IMR-90 (cell line): ENCODE measurements around the gene MDM4. TPM values are rescaled to one million over a fixed set of nuclear protein-coding genes. Genes with fewer than 3 reads are reported as not detected.

Experiments
- ATAC-seq: fragments of 200-7000 bp; cut with Tn5 transposase; 2 replicates; pipeline ENCODE4 v1.9.1; 2020; ENCODE audit warnings: low read depth, mild to moderate bottlenecking, moderate library complexity
- BruUV-seq: library from RNA; stranded (reverse); fragments of 400-500 nt; replicated peaks from 2 replicates; lab custom pipeline; 2021; lab: Mats Ljungman, UMichigan
- CTCF ChIA-PET: fragments of 300-600 bp; formaldehyde crosslinking; extraction: SDS; loops from one replicate; lab custom pipeline; 2021; ENCODE audit warnings: antibody characterized with exemption; lab: Yijun Ruan, JAX
- POLR2A ChIA-PET: fragments of 300-600 bp; sonication (Branson Sonifier 250); formaldehyde crosslinking; loops from one replicate; lab custom pipeline; 2022; ENCODE audit warnings: antibody characterized with exemption; ENCODE audit not compliant: unreplicated experiment; lab: Charles Lee
- DNase-seq: peaks from one replicate; pipeline ENCODE4 v3.0.0; 2013
- H2AFZ ChIP-seq: replicated peaks from 2 replicates; pipeline ENCODE3; 2013; ENCODE audit warnings: low read length, mild to moderate bottlenecking; ENCODE audit not compliant: poor library complexity
- H2AK5ac ChIP-seq: 2 replicates; pipeline ENCODE4 v1.6.1; 2013; ENCODE audit warnings: low read depth, low read length, inconsistent platforms
- H2AK9ac ChIP-seq: replicated peaks from 2 replicates; pipeline ENCODE3; 2013; ENCODE audit warnings: mild to moderate bottlenecking, low read depth, low read length, moderate library complexity; ENCODE audit not compliant: poor library complexity
- H2BK120ac ChIP-seq: 2 replicates; pipeline ENCODE4 v1.6.1; 2013; ENCODE audit warnings: low read depth, low read length, inconsistent platforms
- H2BK15ac ChIP-seq: 3 replicates; pipeline ENCODE4 v1.6.1; 2013; ENCODE audit warnings: low read depth, low read length, inconsistent platforms
- H2BK20ac ChIP-seq: 2 replicates; pipeline ENCODE4 v1.6.1; 2013; ENCODE audit warnings: low read depth, mild to moderate bottlenecking, inconsistent platforms, low read length, moderate library complexity
- H2BK5ac ChIP-seq: 2 replicates; pipeline ENCODE4 v1.6.1; 2013; ENCODE audit warnings: mild to moderate bottlenecking, low read depth, low read length, inconsistent platforms; ENCODE audit not compliant: poor library complexity, severe bottlenecking
- H3K14ac ChIP-seq: replicated peaks from 2 replicates; pipeline ENCODE4 v1.6.1; 2013; ENCODE audit warnings: low read depth, low read length, inconsistent platforms
- H3K18ac ChIP-seq: 2 replicates; pipeline ENCODE4 v1.6.1; 2013; ENCODE audit warnings: low read depth, low read length, control low read depth
- H3K23ac ChIP-seq: 2 replicates; pipeline ENCODE4 v1.6.1; 2013; ENCODE audit warnings: low read depth, low read length, inconsistent platforms
- H3K27ac ChIP-seq: 2 replicates; pipeline ENCODE4 v1.5.1; 2013; ENCODE audit warnings: mild to moderate bottlenecking, control low read depth, low read length; ENCODE audit not compliant: insufficient read depth
- H3K27me3 ChIP-seq: 2 replicates; pipeline ENCODE4 v1.6.1; 2013; ENCODE audit warnings: low read length; ENCODE audit not compliant: control insufficient read depth, insufficient read depth
- H3K36me3 ChIP-seq: 2 replicates; pipeline ENCODE4 v1.6.1; 2013; ENCODE audit warnings: low read length, mixed read lengths; ENCODE audit not compliant: control insufficient read depth, insufficient read depth
- H3K4ac ChIP-seq: 2 replicates; pipeline ENCODE4 v1.6.1; 2013; ENCODE audit warnings: low read depth, low read length, inconsistent platforms
- H3K4me1 ChIP-seq: 2 replicates; pipeline ENCODE4 v1.6.1; 2013; ENCODE audit warnings: low read length, mixed read lengths; ENCODE audit not compliant: control insufficient read depth, insufficient read depth
- H3K4me2 ChIP-seq: 2 replicates; pipeline ENCODE4 v1.6.1; 2013; ENCODE audit warnings: low read depth, mild to moderate bottlenecking, control low read depth, low read length, moderate library complexity
- H3K4me3 ChIP-seq: 2 replicates; pipeline ENCODE4 v1.5.1; 2013; ENCODE audit warnings: low read depth, mild to moderate bottlenecking, control low read depth, low read length, moderate library complexity; ENCODE audit not compliant: insufficient read depth
- H3K56ac ChIP-seq: 2 replicates; pipeline ENCODE4 v1.6.1; 2013; ENCODE audit warnings: low read length, inconsistent platforms; ENCODE audit not compliant: insufficient read depth; ENCODE audit errors: extremely low read depth
- H3K79me1 ChIP-seq, 2 experiments: 2 replicates each; pipeline ENCODE4 v1.6.1; 2013; ENCODE audit warnings: low read length in 2 of 2, inconsistent platforms in 1 of 2, low read depth in 1 of 2
- H3K9ac ChIP-seq: 2 replicates; pipeline ENCODE4 v1.6.1; 2013; ENCODE audit warnings: low read depth, low read length, control low read depth
- H3K9me1 ChIP-seq: 2 replicates; pipeline ENCODE4 v1.6.1; 2013; ENCODE audit warnings: low read length, inconsistent platforms; ENCODE audit not compliant: insufficient read depth
- H3K9me3 ChIP-seq: 2 replicates; pipeline ENCODE4 v1.6.1; 2013; ENCODE audit warnings: low read length; ENCODE audit not compliant: control insufficient read depth, insufficient read depth
- H4K20me1 ChIP-seq: 2 replicates; pipeline ENCODE4 v1.6.1; 2013; ENCODE audit warnings: low read length, inconsistent platforms; ENCODE audit not compliant: insufficient read depth
- H4K5ac ChIP-seq: 2 replicates; pipeline ENCODE4 v1.6.1; 2013; ENCODE audit warnings: mild to moderate bottlenecking, low read depth, low read length, control low read depth
- H4K8ac ChIP-seq, 2 experiments: 2 replicates each; pipeline ENCODE4 v1.6.1; 2013; ENCODE audit warnings: low read depth in 2 of 2, low read length in 2 of 2, control low read depth in 1 of 2, inconsistent platforms in 1 of 2
- H4K91ac ChIP-seq: 2 replicates; pipeline ENCODE4 v1.6.1; 2013; ENCODE audit warnings: low read depth, low read length, inconsistent platforms; ENCODE audit not compliant: insufficient read depth
- BHLHE40 ChIP-seq: fragments of 150-350 bp; IDR thresholded peaks from 2 replicates; pipeline ENCODE4 v1.6.1; 2016; ENCODE audit warnings: mild to moderate bottlenecking, low read depth, low read length
- CEBPB ChIP-seq: IDR thresholded peaks from 2 replicates; pipeline ENCODE4 v1.6.1; 2012; ENCODE audit warnings: low read depth, low read length, improper control_type of control experiment
- CHD1 ChIP-seq: IDR thresholded peaks from 2 replicates; pipeline ENCODE4 v1.6.1; 2012; ENCODE audit warnings: low read depth, low read length, improper control_type of control experiment
- FOS ChIP-seq: fragments of 150-350 bp; IDR thresholded peaks from 2 replicates; pipeline ENCODE4 v1.6.1; 2016; ENCODE audit warnings: low read depth, low read length
- MAFK ChIP-seq: IDR thresholded peaks from 2 replicates; pipeline ENCODE4 v1.6.1; 2012; ENCODE audit warnings: low read depth, low read length, improper control_type of control experiment
- MAZ ChIP-seq: IDR thresholded peaks from 2 replicates; pipeline ENCODE4 v1.6.1; 2012; ENCODE audit warnings: low read depth, mild to moderate bottlenecking, low read length, improper control_type of control experiment, moderate library complexity, borderline replicate concordance
- MXI1 ChIP-seq: IDR thresholded peaks from 2 replicates; pipeline ENCODE4 v1.6.1; 2012; ENCODE audit warnings: low read depth, mild to moderate bottlenecking, low read length, moderate library complexity, borderline replicate concordance
- NFE2L2 ChIP-seq: fragments of 150-350 bp; IDR thresholded peaks from 2 replicates; pipeline ENCODE4 v1.6.1; 2016; ENCODE audit warnings: low read depth, mild to moderate bottlenecking, low read length
- POLR2A ChIP-seq: IDR thresholded peaks from 2 replicates; pipeline ENCODE4 v1.6.1; 2012; ENCODE audit warnings: mild to moderate bottlenecking, low read depth, low read length
- RAD21 ChIP-seq: IDR thresholded peaks from 2 replicates; pipeline ENCODE4 v1.6.1; 2012; ENCODE audit warnings: low read length, improper control_type of control experiment
- RFX5 ChIP-seq: IDR thresholded peaks from 2 replicates; pipeline ENCODE4 v1.8.0; 2012; ENCODE audit warnings: low read depth, mild to moderate bottlenecking, low read length, moderate library complexity
- SMC3 ChIP-seq: fragments of 150-350 bp; IDR thresholded peaks from 2 replicates; pipeline ENCODE4 v1.6.1; 2016; ENCODE audit warnings: low read depth, mild to moderate bottlenecking, antibody characterized with exemption, low read length, moderate library complexity
- WGBS, 2 experiments: methylation state at CpG; one replicate each; pipeline versions ENCODE4 v1.1.5 to v1.1.7; 2013; ENCODE audit warnings: missing lambda C conversion rate in 2 of 2; ENCODE audit not compliant: insufficient read length in 1 of 2; ENCODE audit errors: extremely low coverage in 2 of 2; 5-methylcytosine and 5-hydroxymethylcytosine counted together
- dilution Hi-C: fragments of 300-500 bp; cut with HindIII; formaldehyde crosslinking; loops from one replicate; pipeline ENCODE4 v1.14.3; 2018; ENCODE audit warnings: low sequenced_read_pairs; ENCODE audit not compliant: unreplicated experiment
- in situ Hi-C: fragments of 300-500 bp; cut with MboI; formaldehyde crosslinking; loops from 3 replicates; pipeline ENCODE4 v1.14.3; 2019; ENCODE audit warnings: low sequenced_read_pairs, inconsistent platforms, mixed read lengths
- intact Hi-C: fragments of 100-400 bp; cut with micrococcal nuclease; formaldehyde crosslinking; loops from 2 replicates; pipeline ENCODE4 v1.10.0; 2022
- polyA plus RNA-seq, 3 experiments: library from polyadenylated mRNA; depleted of rRNA; stranded (reverse); fragments of >200 nt; gene quantifications; 2 replicates each; pipeline ENCODE4 v1.2.3, GENCODE V29; 2012; ENCODE audit warnings: low replicate concordance in 1 of 3
- total RNA-seq: library from RNA; depleted of rRNA; stranded (reverse); fragments of >200 nt; gene quantifications from 2 replicates; pipeline ENCODE4 v1.2.3, GENCODE V29; 2012
- TF ChIP-seq, protein P1 (sequence below): conservative IDR thresholded peaks from 2 replicates; pipeline ENCODE4 v1.5.1; 2012; ENCODE audit warnings: mild to moderate bottlenecking, low read depth, low read length, improper control_type of control experiment
- TF ChIP-seq, protein P2 (sequence below): fragments of 150-350 bp; IDR thresholded peaks from 2 replicates; pipeline ENCODE4 v1.6.1; 2016; ENCODE audit warnings: low read depth, mild to moderate bottlenecking, low read length, moderate library complexity, borderline replicate concordance
- TF ChIP-seq, protein P3 (sequence below): fragments of 150-350 bp; IDR thresholded peaks from 2 replicates; pipeline ENCODE4 v1.6.1; 2017; ENCODE audit warnings: mild to moderate bottlenecking, antibody characterized with exemption, low read length, low read depth

Gene MDM4
- total and polyA plus RNA-seq, 2 of the 4 experiments (the other 2 are of a cell fraction) = 7.4 to 20.1 TPM

DNA sequence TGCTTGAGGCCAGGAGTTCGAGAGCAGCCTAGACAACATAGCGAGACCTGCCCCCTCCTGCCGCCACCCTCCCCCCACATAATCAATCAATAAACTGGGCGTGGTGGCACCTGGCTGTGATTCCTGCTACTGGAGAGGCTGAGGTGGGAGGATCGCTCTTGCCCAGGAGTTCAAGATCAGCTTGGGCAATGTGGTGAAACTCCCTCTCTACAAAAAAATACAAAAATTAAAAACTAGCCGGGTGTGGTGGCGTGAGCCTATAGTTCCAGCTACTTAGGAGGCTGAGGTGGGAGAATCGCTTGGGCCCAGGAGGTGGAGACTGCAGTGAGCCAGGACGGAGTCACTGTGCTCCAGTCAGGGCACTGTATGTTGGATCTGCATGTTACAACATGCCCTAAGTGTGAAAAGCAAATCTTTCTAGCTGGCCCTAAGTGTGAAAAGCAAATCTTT is 7.0 kb upstream of the MDM4 start:
- no peak overlapping the region for H3K9ac ChIP-seq
- dilution Hi-C loops = no loop called here
- H2AFZ ChIP-seq = no peak overlapping the region
- no peak overlapping the region for H2AK5ac ChIP-seq
- H3K36me3 ChIP-seq = no peaks in the 10 kb centered on the region
- H3K14ac ChIP-seq = no peak overlapping the region
- H3K79me1 ChIP-seq = no peaks in the 10 kb centered on the region
- H4K8ac ChIP-seq = no peak overlapping the region
- H3K4ac ChIP-seq = no peak overlapping the region
- no peak overlapping the region for H3K23ac ChIP-seq
- H3K4me3 ChIP-seq = no peak overlapping the region
- in situ Hi-C loops = no loop called here
- ATAC-seq (no peak), DNase-seq (no peak)
- no TSS peak for BruUV-seq
- H3K4me1 ChIP-seq = no peaks in the 10 kb centered on the region
- no peak overlapping the region for H3K27ac ChIP-seq
- no peak overlapping the region for H2BK5ac ChIP-seq
- intact Hi-C loops = no loop called here
- no peaks in the 10 kb centered on the region for H3K9me3 ChIP-seq
- H3K9me1 ChIP-seq = 0 out of 2 replicates have a peak, but pooled peaks cover 3% of the 10 kb centered on the region
- TF ChIP-seq, protein P1, sequence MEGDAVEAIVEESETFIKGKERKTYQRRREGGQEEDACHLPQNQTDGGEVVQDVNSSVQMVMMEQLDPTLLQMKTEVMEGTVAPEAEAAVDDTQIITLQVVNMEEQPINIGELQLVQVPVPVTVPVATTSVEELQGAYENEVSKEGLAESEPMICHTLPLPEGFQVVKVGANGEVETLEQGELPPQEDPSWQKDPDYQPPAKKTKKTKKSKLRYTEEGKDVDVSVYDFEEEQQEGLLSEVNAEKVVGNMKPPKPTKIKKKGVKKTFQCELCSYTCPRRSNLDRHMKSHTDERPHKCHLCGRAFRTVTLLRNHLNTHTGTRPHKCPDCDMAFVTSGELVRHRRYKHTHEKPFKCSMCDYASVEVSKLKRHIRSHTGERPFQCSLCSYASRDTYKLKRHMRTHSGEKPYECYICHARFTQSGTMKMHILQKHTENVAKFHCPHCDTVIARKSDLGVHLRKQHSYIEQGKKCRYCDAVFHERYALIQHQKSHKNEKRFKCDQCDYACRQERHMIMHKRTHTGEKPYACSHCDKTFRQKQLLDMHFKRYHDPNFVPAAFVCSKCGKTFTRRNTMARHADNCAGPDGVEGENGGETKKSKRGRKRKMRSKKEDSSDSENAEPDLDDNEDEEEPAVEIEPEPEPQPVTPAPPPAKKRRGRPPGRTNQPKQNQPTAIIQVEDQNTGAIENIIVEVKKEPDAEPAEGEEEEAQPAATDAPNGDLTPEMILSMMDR = no peak
- TF ChIP-seq MXI1 (no peak), CHD1 (no peak), RFX5 (no peak), BHLHE40 (no peak), MAFK (no peak), RAD21 (no peak), CEBPB (no peak), SMC3 (no peak), NFE2L2 (no peak), POLR2A (no peak), MAZ (no peak), FOS (no peak)
- TF ChIP-seq, protein P2, sequence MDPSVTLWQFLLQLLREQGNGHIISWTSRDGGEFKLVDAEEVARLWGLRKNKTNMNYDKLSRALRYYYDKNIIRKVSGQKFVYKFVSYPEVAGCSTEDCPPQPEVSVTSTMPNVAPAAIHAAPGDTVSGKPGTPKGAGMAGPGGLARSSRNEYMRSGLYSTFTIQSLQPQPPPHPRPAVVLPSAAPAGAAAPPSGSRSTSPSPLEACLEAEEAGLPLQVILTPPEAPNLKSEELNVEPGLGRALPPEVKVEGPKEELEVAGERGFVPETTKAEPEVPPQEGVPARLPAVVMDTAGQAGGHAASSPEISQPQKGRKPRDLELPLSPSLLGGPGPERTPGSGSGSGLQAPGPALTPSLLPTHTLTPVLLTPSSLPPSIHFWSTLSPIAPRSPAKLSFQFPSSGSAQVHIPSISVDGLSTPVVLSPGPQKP = no peak
- TF ChIP-seq, protein P3, sequence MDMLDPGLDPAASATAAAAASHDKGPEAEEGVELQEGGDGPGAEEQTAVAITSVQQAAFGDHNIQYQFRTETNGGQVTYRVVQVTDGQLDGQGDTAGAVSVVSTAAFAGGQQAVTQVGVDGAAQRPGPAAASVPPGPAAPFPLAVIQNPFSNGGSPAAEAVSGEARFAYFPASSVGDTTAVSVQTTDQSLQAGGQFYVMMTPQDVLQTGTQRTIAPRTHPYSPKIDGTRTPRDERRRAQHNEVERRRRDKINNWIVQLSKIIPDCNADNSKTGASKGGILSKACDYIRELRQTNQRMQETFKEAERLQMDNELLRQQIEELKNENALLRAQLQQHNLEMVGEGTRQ = no peak
- H3K4me2 ChIP-seq = no peak overlapping the region
- 100% methylated on average over 2 of the region's 9 CpGs; no CpG with 5 or more reads in 1 of the 2 experiments for WGBS, 2 experiments
- ChIA-PET CTCF (interaction anchor here (1.3 kb wide), 2 partner anchors 63 to 298 kb away, joined by 3 read pairs; no protein-coding TSS in a partner anchor), POLR2A (no interaction called here)
- no peak overlapping the region for H4K5ac ChIP-seq
- H3K18ac ChIP-seq = no peak overlapping the region
- H2BK20ac ChIP-seq = no peak overlapping the region
- no peak overlapping the region for H3K56ac ChIP-seq
- H2AK9ac ChIP-seq = no peak overlapping the region
- H4K91ac ChIP-seq = no peak overlapping the region
- H3K27me3 ChIP-seq = no peaks in the 10 kb centered on the region
- no peak overlapping the region for H2BK15ac ChIP-seq
- H4K20me1 ChIP-seq = peaks cover 3% of the 10 kb centered on the region; the same call in 1 of the 2 replicates
- no peak overlapping the region for H2BK120ac ChIP-seq
